DMS114 treated with DMSO at 0.1 percent for 48 hours (cell line): ENCODE results near the gene ATG2A.
A peak's percentile ranks its signal among the peaks of the same experiment; 100 is the strongest.

ENCODE experiments used
- DNase-seq: peaks from one replicate; lab custom pipeline; 2025; ENCODE audit not compliant: unreplicated experiment; lab: John Stamatoyannopoulos, UW

Gene ATG2A

GRCh38 chr11:64924910-64925284, 7.9 kb upstream of the ATG2A start:
- no peak for DNase-seq

GRCh38 chr11:64923944-64924909, 7.2 kb upstream of the ATG2A start, which contains the start of gene PPP2R5B:
Gene PPP2R5B, plus strand, starts transcription at chr11:64924689. Its CDS starts 1,046 bp downstream, at chr11:64925735.
- DNase-seq: peak; percentile 89

GRCh38 chr11:64923151-64923661, 6.2 kb upstream of the ATG2A start:
- DNase-seq: no peak

- DNase-seq: no peak
Measured at GRCh38 chr11:64921384-64921783, 4.4 kb upstream of the ATG2A start.

GRCh38 chr11:64920124-64920523, 3.1 kb upstream of the ATG2A start:
- DNase-seq: no peak

- DNase-seq: no peak
Measured at GRCh38 chr11:64919627-64920026, 2.6 kb upstream of the ATG2A start.

GRCh38 chr11:64918017-64918416, 1.0 kb upstream of the ATG2A start:
- no peak for DNase-seq

- DNase-seq: no peak
Measured at GRCh38 chr11:64917663-64917995, 620 bp upstream of the ATG2A start.

- DNase-seq: no peak
Measured at GRCh38 chr11:64916040-64916774, 802 bp downstream of the ATG2A start.

GRCh38 chr11:64915376-64915887, 1.6 kb downstream of the ATG2A start:
- DNase-seq: no peak

- no peak for DNase-seq
Measured at GRCh38 chr11:64914123-64914522, 2.9 kb downstream of the ATG2A start.

- DNase-seq: no peak
Measured at GRCh38 chr11:64913171-64913727, 3.8 kb downstream of the ATG2A start.

GRCh38 chr11:64911689-64912088, 5.3 kb downstream of the ATG2A start:
- no peak for DNase-seq

- no peak for DNase-seq
Measured at GRCh38 chr11:64911142-64911541, 5.9 kb downstream of the ATG2A start.

- DNase-seq: no peak
Measured at GRCh38 chr11:64910451-64911093, 6.4 kb downstream of the ATG2A start.

- DNase-seq: no peak
Measured at GRCh38 chr11:64909653-64910343, 7.2 kb downstream of the ATG2A start.

GRCh38 chr11:64908766-64909165, 8.2 kb downstream of the ATG2A start:
- no peak for DNase-seq

- DNase-seq: no peak
Measured at GRCh38 chr11:64906314-64906635, 10.7 kb downstream of the ATG2A start.

GRCh38 chr11:64905516-64906313, 11.3 kb downstream of the ATG2A start:
- no peak for DNase-seq
